Subcutaneous abdominal adipose tissue (tissue), 5 donors: Measurements from ENCODE around the gene TRIM45.
A peak's percentile ranks its signal among the peaks of the same experiment; 100 is the strongest.
"Not testable (repeated sequence)": the region's sequence is repeated elsewhere in the genome, so short reads cannot be mapped to it uniquely, and the experiment has no call there.

Experiments
- H3K27ac ChIP-seq: one replicate; pipeline ENCODE4 v1.7.0; 2013; ENCODE audit warnings: low read depth, mild to moderate bottlenecking, inconsistent platforms, low read length, moderate library complexity
- H3K27me3 ChIP-seq, 5 donors: one replicate each; pipeline ENCODE4 v1.7.0; 2013; ENCODE audit warnings: low read length in 5 of 5, inconsistent platforms in 1 of 5; ENCODE audit not compliant: control insufficient read depth in 5 of 5, insufficient read depth in 4 of 5
- H3K36me3 ChIP-seq, 5 donors: one replicate each; pipeline ENCODE4 v1.7.0; 2013; ENCODE audit warnings: low read length in 5 of 5; ENCODE audit not compliant: control insufficient read depth in 5 of 5, insufficient read depth in 5 of 5
- H3K4me1 ChIP-seq, 5 donors: one replicate each; pipeline ENCODE4 v1.7.0; 2013; ENCODE audit warnings: low read length in 5 of 5, mild to moderate bottlenecking in 3 of 5, moderate library complexity in 1 of 5; ENCODE audit not compliant: control insufficient read depth in 5 of 5, insufficient read depth in 5 of 5
- H3K4me3 ChIP-seq, 5 donors: one replicate each; pipeline ENCODE4 v1.7.0; 2013; ENCODE audit warnings: low read length in 5 of 5, low read depth in 1 of 5
- H3K9ac ChIP-seq, 5 donors: one replicate each; pipeline ENCODE4 v1.7.0; 2013; ENCODE audit warnings: low read length in 5 of 5, mild to moderate bottlenecking in 4 of 5, moderate library complexity in 3 of 5
- H3K9me3 ChIP-seq, 5 donors: one replicate each; pipeline ENCODE4 v1.7.0; 2013; ENCODE audit warnings: low read length in 5 of 5; ENCODE audit not compliant: control insufficient read depth in 5 of 5
- donor health status: healthy.
- donor health status: healthy.
- donor health status: healthy.
- donor health status: healthy.
- donor health status: healthy.

The TRIM45 gene, protein sequence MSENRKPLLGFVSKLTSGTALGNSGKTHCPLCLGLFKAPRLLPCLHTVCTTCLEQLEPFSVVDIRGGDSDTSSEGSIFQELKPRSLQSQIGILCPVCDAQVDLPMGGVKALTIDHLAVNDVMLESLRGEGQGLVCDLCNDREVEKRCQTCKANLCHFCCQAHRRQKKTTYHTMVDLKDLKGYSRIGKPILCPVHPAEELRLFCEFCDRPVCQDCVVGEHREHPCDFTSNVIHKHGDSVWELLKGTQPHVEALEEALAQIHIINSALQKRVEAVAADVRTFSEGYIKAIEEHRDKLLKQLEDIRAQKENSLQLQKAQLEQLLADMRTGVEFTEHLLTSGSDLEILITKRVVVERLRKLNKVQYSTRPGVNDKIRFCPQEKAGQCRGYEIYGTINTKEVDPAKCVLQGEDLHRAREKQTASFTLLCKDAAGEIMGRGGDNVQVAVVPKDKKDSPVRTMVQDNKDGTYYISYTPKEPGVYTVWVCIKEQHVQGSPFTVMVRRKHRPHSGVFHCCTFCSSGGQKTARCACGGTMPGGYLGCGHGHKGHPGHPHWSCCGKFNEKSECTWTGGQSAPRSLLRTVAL

DNA sequence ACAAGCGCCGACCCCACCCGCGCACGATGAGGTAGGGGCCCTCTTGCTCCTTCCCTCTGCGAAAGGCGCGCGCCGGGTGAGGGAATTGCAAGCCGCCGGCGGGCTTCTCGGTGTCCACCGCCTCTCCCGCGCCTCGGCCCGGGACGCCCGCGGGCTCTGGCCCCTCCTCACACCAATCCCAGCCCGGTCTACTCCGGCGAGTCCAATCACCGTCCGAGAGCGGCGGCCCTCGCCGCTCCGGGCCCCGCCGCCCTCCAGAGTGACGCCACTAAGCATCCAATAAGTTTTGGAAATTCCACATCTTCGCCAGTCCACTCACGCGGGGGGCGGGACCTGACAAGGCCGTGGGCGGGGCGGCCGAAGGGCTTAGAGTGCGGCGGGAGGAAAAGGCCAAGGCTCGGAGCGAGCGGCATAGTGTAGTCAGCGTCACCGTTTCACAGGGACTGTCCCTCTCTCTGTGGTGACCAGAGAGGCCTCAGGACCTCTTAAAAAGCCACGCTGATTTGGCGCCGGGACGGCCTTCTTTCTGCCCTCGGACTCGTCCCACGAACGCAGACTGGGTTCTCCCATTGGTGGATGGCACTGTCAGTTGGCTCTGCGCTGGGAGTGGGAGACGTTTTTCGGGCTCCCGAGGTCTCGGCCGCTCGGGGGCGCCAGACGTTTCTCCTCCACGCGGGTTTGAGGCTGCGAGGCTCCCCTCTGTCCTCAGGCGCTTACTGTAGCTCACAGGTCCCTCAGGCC is at the start of gene TRIM45:
Gene TRIM45 (minus strand): TSS at position 161 of the 741 bp plus-strand sequence. CDS start 548 bp downstream, outside the sequence.
- Histone ChIP-seq H3K36me3 (peaks cover 0 to 3% (median 0%) of the 10 kb centered on the region in 5 donors), H3K9ac (peak within 1 kb of the TSS; percentile 57 to 96 (median 92)), H3K27ac (peak within 1 kb of the TSS; percentile 92), H3K4me3 (peak within 1 kb of the TSS; percentile 88 to 97 (median 94)), H3K27me3 (peaks cover 0 to 2% (median 0%) of the 10 kb centered on the region in 5 donors), H3K9me3 (no peaks in the 10 kb centered on the region), H3K4me1 (peaks cover 0 to 15% (median 13%) of the 10 kb centered on the region in 5 donors)

DNA sequence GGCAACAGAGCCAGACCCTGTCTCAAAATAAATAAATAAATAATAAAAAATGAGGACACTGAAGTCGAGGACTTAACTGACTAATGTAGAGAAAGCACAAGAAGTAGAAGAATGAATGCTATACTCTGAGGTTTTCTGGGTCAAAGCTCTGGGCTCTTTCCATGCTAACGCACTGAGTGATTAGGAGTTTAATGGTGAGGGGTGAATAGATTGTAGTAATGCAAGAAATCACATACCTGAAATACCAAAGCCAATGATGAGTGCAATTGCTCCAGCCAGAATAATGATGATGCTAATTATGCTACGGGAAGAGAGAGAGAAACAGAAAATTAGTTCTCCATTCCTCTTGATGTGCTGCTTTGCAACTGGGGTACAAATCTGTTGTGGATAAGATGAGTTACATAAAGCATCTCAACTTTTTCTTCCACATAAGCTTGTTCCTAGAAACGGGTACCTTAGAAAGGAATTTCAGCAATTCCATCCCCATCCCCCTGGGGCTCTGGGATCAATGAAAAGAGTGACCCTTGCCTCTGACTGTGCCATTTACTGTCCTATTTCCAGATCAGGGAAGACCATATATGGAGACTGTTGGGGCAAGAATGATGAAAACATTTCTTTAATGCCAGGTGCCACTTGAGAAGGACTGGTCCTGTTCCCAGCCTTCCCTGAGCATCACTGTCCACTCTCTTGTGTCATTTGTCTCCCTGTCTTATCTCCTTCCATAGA is 48.5 kb upstream of the TRIM45 start:
- H3K27me3 ChIP-seq = no peaks in the 10 kb centered on the region
- no peak overlapping the region for H3K9ac ChIP-seq
- H3K36me3 ChIP-seq = no peaks in the 10 kb centered on the region
- peaks cover 0 to 2% (median 0%) of the 10 kb centered on the region in 5 donors for H3K4me1 ChIP-seq
- no peak overlapping the region for H3K4me3 ChIP-seq
- H3K9me3 ChIP-seq = no peaks in the 10 kb centered on the region
- H3K27ac ChIP-seq = no peak overlapping the region

DNA sequence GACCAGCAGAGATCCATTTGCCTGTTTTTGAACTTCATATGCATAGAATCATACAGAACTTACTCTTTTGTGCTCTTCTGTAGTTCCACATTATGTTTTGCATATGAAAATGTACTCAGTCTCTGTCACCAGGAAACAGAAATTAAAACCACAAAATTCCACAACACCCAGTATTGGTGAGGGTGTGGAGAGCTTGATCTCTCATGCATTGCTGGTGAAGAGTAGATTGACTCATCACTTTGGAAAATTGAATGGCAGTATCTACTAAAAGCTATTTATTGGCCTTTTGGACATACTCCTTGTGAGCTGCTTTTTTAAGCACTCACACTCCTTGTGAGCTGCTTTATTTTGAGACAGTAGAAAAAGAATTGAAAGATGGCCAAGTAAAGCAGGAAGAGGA is 45.9 kb upstream of the TRIM45 start:
- no peak overlapping the region for H3K27ac ChIP-seq
- no peak overlapping the region for H3K4me3 ChIP-seq
- H3K9ac ChIP-seq = no peak overlapping the region
- H3K9me3 ChIP-seq = no peaks in the 10 kb centered on the region
- peaks cover 0 to 12% (median 0%) of the 10 kb centered on the region in 5 donors for H3K4me1 ChIP-seq
- H3K36me3 ChIP-seq = no peaks in the 10 kb centered on the region
- H3K27me3 ChIP-seq = no peaks in the 10 kb centered on the region

DNA sequence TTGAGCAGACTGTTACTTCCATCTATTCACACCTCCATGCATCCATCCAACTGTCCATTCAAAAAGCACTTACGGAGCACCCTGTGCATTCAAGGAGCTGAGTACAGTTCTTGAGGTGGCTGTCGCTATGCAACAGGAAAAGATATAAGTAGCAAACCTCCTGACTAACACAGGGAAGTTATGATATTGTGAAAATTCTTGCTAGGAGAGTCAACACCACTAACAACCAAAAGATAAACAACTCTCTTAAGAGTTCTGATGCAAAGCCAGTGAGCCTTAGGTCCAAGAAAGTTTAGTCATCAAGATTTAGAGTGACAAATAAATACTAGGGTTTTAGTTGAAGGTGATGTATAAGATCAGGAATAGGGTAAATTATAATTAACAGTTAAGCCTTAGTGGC is 44.5 kb upstream of the TRIM45 start:
- Histone ChIP-seq H3K36me3 (no peaks in the 10 kb centered on the region), H3K4me1 (peaks cover 0 to 12% (median 0%) of the 10 kb centered on the region in 5 donors), H3K9me3 (no peaks in the 10 kb centered on the region)

DNA sequence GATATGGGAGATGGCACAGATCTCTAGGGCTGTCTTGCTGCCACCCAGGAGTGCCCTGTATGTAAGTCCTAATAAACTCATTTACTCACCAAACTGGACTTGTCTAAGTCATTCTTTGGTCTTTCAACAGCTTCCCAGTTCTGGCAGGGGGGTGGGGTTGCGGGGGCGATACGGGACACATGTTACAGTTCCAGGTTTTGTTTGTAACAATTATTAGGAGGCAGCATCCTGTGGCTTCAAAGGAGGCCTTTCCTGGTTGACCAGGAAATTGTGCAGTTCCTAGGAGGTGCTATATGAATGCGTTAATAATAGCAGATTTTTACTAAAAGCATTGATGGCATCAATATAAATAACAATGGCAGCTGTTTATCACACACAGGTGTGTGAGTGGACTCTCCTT is 42.7 kb upstream of the TRIM45 start:
- H3K27ac ChIP-seq = no peak overlapping the region
- no peak overlapping the region for H3K4me3 ChIP-seq
- H3K27me3 ChIP-seq = no peaks in the 10 kb centered on the region
- no peaks in the 10 kb centered on the region for H3K9me3 ChIP-seq
- H3K4me1 ChIP-seq = peaks cover 0 to 12% (median 0%) of the 10 kb centered on the region in 5 donors
- no peaks in the 10 kb centered on the region for H3K36me3 ChIP-seq
- H3K9ac ChIP-seq = no peak overlapping the region

More for the DNA sequence above, 44.5 kb upstream of the TRIM45 start:
- no peak overlapping the region for H3K9ac ChIP-seq
- H3K27me3 ChIP-seq = no peaks in the 10 kb centered on the region
- no peak overlapping the region for H3K4me3 ChIP-seq
- no peak overlapping the region for H3K27ac ChIP-seq

DNA sequence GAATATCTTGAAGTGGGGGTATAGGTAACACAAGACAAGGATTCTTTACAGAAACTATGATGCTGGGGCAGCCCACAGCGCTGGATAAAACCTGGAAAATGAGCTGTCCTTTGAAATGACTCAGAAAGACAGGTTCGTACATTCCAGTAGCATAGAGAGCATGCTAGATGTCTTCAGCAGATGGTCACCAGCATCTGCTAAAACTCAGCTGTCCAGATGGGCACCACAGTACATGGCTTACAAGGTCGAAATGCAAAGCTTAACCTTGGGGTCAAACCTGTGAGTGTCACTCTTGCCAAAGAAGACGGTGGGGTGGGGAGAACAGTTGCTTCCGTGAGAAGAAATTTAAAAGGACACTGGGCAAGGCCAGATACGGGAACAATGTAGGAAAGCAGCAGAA is 41.3 kb upstream of the TRIM45 start:
- peaks cover 0 to 12% (median 0%) of the 10 kb centered on the region in 5 donors for H3K4me1 ChIP-seq
- H3K27ac ChIP-seq = no peak overlapping the region
- no peaks in the 10 kb centered on the region for H3K36me3 ChIP-seq
- no peaks in the 10 kb centered on the region for H3K27me3 ChIP-seq
- H3K4me3 ChIP-seq = no peak overlapping the region
- H3K9ac ChIP-seq = no peak overlapping the region
- no peaks in the 10 kb centered on the region for H3K9me3 ChIP-seq

DNA sequence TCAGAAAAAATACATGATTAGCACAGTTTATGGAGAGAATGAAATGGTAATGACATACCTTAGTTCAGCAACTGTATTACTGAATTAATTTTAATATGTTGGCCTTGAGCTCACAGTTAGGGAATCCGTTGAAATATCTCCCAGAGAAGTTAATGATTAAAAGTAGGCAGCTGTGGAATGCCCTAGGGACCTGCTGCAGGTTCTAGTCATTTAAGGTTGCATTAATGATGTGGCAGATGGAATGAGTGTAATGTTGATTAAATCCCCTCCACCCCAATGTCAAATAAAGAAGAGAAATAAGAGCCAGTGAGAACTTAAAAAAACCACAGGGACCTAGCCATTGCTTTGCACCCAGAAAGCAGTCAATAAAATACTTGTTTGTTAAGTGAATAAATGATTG is 40.3 kb upstream of the TRIM45 start:
- Histone ChIP-seq H3K4me3 (no peak overlapping the region), H3K4me1 (peaks cover 0 to 12% (median 0%) of the 10 kb centered on the region in 5 donors), H3K27ac (no peak overlapping the region), H3K36me3 (no peaks in the 10 kb centered on the region), H3K27me3 (no peaks in the 10 kb centered on the region), H3K9ac (no peak overlapping the region), H3K9me3 (no peaks in the 10 kb centered on the region)

DNA sequence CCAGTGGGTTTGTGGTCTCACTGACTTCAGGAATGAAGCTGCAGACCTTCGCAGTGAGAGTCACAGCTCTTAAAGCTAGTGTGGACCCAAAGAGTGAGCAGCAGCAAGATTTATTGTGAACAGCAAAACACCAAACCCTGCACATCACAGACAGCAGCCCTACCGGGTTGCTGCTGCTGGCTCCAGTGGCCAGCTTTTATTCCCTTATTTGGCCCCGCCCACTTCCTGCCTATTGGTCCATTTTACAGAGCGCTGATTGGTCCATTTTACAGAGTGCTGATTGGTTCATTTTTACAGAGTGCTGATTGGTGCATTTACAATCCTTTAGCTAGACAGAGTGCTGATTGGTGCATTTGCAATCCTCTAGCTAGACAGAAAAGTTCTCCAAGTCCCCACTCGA is 29.8 kb upstream of the TRIM45 start:
- not testable (repeated sequence) for H3K36me3 ChIP-seq, H3K27ac ChIP-seq, H3K27me3 ChIP-seq, H3K9ac ChIP-seq, H3K4me1 ChIP-seq, H3K9me3 ChIP-seq, H3K4me3 ChIP-seq

DNA sequence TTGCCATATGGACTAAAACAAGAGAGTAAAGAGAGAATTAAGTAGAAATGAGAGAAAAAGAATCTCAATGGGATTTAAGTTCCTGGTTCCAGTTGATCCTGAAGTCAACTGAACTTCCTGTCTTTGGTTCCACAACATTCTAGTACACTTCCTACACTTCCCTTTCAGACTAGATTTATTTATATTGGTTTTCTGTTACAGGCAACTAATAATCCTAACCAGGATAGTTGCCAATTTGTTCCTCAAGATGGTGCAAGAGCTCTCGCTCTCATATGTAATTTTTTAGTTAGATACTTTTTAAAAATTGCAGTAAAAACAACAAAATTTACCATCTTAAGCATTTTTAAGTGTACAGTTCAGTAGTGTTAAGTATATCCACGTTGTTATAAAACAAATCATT is 28.8 kb upstream of the TRIM45 start:
- H3K4me3 ChIP-seq = no peak overlapping the region
- no peak overlapping the region for H3K27ac ChIP-seq
- H3K36me3 ChIP-seq = no peaks in the 10 kb centered on the region
- H3K9me3 ChIP-seq = no peaks in the 10 kb centered on the region
- peaks cover 0 to 4% (median 0%) of the 10 kb centered on the region in 5 donors for H3K27me3 ChIP-seq
- no peak overlapping the region for H3K9ac ChIP-seq
- H3K4me1 ChIP-seq = no peaks in the 10 kb centered on the region
